Sigmoid colon (tissue), 7 donors: Measurements from ENCODE around the gene DHPS. TPM values are rescaled to one million over a fixed set of nuclear protein-coding genes. Genes with fewer than 3 reads are reported as not detected.

Source experiments
- DNase-seq: peaks from one replicate; pipeline ENCODE4 v3.0.0-alpha.2; 2019
- H3K27ac ChIP-seq, 4 donors: fragments of 200-600 bp; sonication (generic); one replicate each; pipeline ENCODE4 v1.5.1; 2016 to 2019; ENCODE audit warnings: mild to moderate bottlenecking in 1 of 4
- H3K27me3 ChIP-seq, 3 donors: fragments of 200-600 bp; sonication (generic); one replicate each; pipeline ENCODE4 v1.5.1; 2019; ENCODE audit warnings: mild to moderate bottlenecking in 1 of 3
- H3K36me3 ChIP-seq, 4 donors: fragments of 200-600 bp; sonication (generic); one replicate each; pipeline ENCODE4 v1.5.1; 2016 to 2019
- H3K4me1 ChIP-seq, 4 donors: fragments of 200-600 bp; sonication (generic); one replicate each; pipeline ENCODE4 v1.5.1; 2017 to 2019
- H3K4me3 ChIP-seq, 4 donors: fragments of 200-600 bp; sonication (generic); one replicate each; pipeline ENCODE4 v1.5.1; 2017 to 2019; ENCODE audit warnings: mild to moderate bottlenecking in 2 of 4, moderate library complexity in 1 of 4
- H3K9me3 ChIP-seq, 4 donors: fragments of 200-600 bp in 3 of 4; sonication (generic) in 3 of 4; one replicate each; pipeline versions ENCODE4 v1.5.1 to v1.6.1; 2013 to 2019
- EP300 ChIP-seq, 4 donors: sonication (generic); formaldehyde crosslinking; IDR thresholded peaks; one replicate each; pipeline ENCODE4 v1.6.1; 2017; ENCODE audit warnings: antibody characterized with exemption in 4 of 4
- POLR2A ChIP-seq, 2 donors: fragments of 450-650 bp; IDR thresholded peaks; one replicate each; pipeline ENCODE4 v1.6.1; 2016; ENCODE audit warnings: antibody characterized with exemption in 2 of 2, mild to moderate bottlenecking in 2 of 2, moderate library complexity in 2 of 2
- POLR2AphosphoS5 ChIP-seq, 4 donors: sonication (generic); formaldehyde crosslinking; IDR thresholded peaks; one replicate each; pipeline ENCODE4 v1.6.1; 2017; ENCODE audit warnings: antibody characterized with exemption in 4 of 4
- WGBS, 2 donors: extraction: QIAGEN DNeasy Blood & Tissue Kit; methylation state at CpG; one replicate each; pipeline ENCODE4 v1.1.7; 2013; 5-methylcytosine and 5-hydroxymethylcytosine counted together
- intact Hi-C: fragments of 100-400 bp; cut with DNase I; formaldehyde crosslinking; loops from one replicate; pipeline ENCODE4 v1.15.1; 2023
- polyA plus RNA-seq, 3 donors: library from polyadenylated mRNA; stranded (reverse); fragments of 200-250 nt; gene quantifications; one replicate each; pipeline ENCODE4 v1.2.3, GENCODE V29; 2013
- total RNA-seq, 4 donors: library from RNA; depleted of rRNA; stranded (reverse); fragments of >200 nt; gene quantifications; one replicate each; pipeline ENCODE4 v1.1.0, GENCODE V29; 2016
- TF ChIP-seq, protein P1 (sequence below), 4 experiments: fragments of 450-650 bp in 3 of 4; fragments of 200-600 bp in 1 of 4; IDR thresholded peaks; one replicate each; pipeline ENCODE4 v1.5.1; 2016 to 2019; ENCODE audit warnings: antibody characterized with exemption in 4 of 4, mild to moderate bottlenecking in 3 of 4, moderate library complexity in 2 of 4
- donor health status: healthy with polysubstance abuse.
- donor health status: Bipolar disorder and iron deficiency.
- donor health status: healthy.

DHPS gene
- total and polyA plus RNA-seq, 7 donors = 60.3 to 160 (median 105) TPM

DNA sequence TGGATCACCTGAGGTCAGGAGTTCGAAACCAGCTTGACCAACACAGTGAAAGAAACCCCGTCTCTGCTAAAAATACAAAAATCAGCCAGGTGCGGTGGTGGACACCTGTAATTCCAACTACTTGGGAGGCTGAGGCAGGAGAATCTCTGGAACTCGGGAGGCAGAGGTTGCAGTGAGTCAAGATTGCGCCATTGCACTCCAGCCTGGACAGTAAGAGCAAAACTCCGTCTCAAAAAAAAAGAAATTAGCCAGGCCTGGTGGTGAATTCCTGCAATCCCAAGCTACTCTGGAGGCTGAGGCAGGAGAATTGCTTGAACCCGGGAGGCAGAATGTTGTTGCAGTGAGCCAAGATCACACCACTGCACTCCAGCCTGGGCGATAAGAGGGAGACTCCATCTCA, 27.0 kb upstream of the DHPS start:
- H3K27me3 ChIP-seq = no peaks in the 10 kb centered on the region
- TF ChIP-seq, protein P1, sequence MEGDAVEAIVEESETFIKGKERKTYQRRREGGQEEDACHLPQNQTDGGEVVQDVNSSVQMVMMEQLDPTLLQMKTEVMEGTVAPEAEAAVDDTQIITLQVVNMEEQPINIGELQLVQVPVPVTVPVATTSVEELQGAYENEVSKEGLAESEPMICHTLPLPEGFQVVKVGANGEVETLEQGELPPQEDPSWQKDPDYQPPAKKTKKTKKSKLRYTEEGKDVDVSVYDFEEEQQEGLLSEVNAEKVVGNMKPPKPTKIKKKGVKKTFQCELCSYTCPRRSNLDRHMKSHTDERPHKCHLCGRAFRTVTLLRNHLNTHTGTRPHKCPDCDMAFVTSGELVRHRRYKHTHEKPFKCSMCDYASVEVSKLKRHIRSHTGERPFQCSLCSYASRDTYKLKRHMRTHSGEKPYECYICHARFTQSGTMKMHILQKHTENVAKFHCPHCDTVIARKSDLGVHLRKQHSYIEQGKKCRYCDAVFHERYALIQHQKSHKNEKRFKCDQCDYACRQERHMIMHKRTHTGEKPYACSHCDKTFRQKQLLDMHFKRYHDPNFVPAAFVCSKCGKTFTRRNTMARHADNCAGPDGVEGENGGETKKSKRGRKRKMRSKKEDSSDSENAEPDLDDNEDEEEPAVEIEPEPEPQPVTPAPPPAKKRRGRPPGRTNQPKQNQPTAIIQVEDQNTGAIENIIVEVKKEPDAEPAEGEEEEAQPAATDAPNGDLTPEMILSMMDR (IDR thresholded peaks at IDR 0.05) = no peak
- no peak for TF ChIP-seq POLR2AphosphoS5 (IDR thresholded peaks at IDR 0.05)
- no peak for TF ChIP-seq POLR2A (IDR thresholded peaks at IDR 0.05)
- no peak for TF ChIP-seq EP300 (IDR thresholded peaks at IDR 0.05)
- no peak overlapping the region for H3K27ac ChIP-seq
- intact Hi-C loops = no loop called here
- H3K4me1 ChIP-seq = no peaks in the 10 kb centered on the region
- 95 to 96% methylated on average over 8 of the region's 8 CpGs for WGBS, 2 donors
- H3K36me3 ChIP-seq = peaks cover 67 to 98% (median 77%) of the 10 kb centered on the region in 4 donors
- no peak overlapping the region for H3K4me3 ChIP-seq
- no peak for DNase-seq
- H3K9me3 ChIP-seq = no peaks in the 10 kb centered on the region

DNA sequence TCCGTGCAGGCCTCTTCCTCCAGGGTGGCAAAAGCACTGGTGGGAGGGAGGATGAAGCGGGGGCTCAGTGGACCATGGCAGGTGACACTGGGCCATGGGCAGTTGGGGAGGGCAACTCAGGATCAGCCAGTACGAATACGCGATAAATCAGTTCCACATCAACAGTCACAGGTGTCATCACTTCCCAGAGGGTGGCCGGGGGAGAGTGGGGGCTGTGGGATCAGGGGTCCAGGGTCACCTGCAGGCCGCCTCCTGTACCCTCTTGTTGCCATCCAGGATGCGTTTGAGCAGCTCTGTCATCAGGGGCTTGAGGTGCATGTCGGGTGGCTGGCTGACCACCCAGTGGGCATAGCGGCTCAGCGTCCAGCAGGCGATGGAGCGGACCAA, 24.6 kb upstream of the DHPS start:
- no peak for DNase-seq
- Histone ChIP-seq H3K9me3 (no peaks in the 10 kb centered on the region), H3K27me3 (no peaks in the 10 kb centered on the region), H3K4me1 (no peaks in the 10 kb centered on the region), H3K36me3 (peaks cover 80 to 100% (median 83%) of the 10 kb centered on the region in 4 donors), H3K27ac (no peak overlapping the region), H3K4me3 (no peak overlapping the region)
- WGBS, 2 donors = 96 to 97% methylated on average over 13 of the region's 13 CpGs
- intact Hi-C loops = no loop called here
- TF ChIP-seq POLR2AphosphoS5 (IDR thresholded peaks at IDR 0.05) (no peak), POLR2A (IDR thresholded peaks at IDR 0.05) (no peak), EP300 (IDR thresholded peaks at IDR 0.05) (no peak)
- TF ChIP-seq, protein P1 (IDR thresholded peaks at IDR 0.05) = no peak

DNA sequence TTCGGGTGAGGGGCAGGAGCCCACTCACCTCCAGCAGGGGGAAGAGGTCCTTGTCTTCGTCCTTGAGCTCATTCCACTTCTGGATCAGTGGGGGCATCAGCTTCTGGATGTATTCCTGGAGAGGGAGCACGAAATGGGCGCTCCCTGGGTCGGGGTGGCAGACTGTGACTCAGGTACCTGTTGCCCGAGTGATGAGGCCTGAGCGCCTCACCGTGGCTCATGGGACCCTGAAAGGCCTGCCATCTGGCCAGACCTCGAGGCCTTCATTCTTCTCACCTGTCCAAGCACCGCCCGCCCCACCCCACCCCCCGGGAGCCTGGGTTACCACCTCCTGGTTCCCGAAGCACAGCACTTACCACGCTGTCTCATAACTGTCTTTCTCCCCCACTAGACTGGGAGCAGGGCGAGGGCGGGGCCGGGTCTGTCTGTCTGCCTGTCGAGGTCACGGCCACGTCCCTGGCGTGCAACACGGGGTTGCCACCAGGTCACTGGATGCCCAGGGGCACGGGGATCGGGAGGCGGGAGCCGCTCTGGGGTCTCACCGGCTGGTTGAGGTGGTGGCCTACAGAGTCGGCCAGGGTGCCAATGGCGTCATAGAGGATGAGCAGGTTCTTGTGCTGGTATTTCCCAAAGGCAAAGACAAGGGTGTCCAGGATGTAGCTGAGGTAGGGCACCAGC, 24.1 kb upstream of the DHPS start:
- no peak overlapping the region for H3K27ac ChIP-seq
- 94 to 95% methylated on average over 29 of the region's 29 CpGs for WGBS, 2 donors
- no peaks in the 10 kb centered on the region for H3K9me3 ChIP-seq
- no peak overlapping the region for H3K4me3 ChIP-seq
- intact Hi-C loops = no loop called here
- no peaks in the 10 kb centered on the region for H3K27me3 ChIP-seq
- H3K36me3 ChIP-seq = peaks cover 80 to 100% (median 85%) of the 10 kb centered on the region in 4 donors
- DNase-seq = no peak
- no peaks in the 10 kb centered on the region for H3K4me1 ChIP-seq
- TF ChIP-seq, protein P1 (IDR thresholded peaks at IDR 0.05) = no peak
- TF ChIP-seq POLR2AphosphoS5 (IDR thresholded peaks at IDR 0.05) (no peak), POLR2A (IDR thresholded peaks at IDR 0.05) (no peak), EP300 (IDR thresholded peaks at IDR 0.05) (no peak)

DNA sequence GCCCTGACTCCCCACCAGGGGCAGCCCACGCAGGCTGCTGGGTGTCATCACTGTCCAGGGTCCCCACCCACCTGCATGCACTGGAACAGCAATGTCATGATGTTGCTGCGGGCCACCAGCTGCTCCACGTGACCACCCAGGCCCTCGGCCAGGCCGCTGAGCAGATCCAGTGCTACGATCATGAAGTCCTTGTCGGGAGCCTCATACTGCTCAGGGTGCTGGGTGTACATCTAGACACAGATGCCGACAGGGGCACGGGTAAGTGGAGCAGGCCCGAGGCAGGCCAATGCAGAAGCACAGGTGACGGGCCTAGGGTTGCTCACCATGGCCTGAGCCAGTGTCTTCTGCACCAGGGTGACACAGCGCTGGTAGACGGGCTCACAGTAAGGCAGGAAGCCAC, 23.5 kb upstream of the DHPS start:
- H3K4me3 ChIP-seq = no peak overlapping the region
- H3K9me3 ChIP-seq = no peaks in the 10 kb centered on the region
- TF ChIP-seq, protein P1 (IDR thresholded peaks at IDR 0.05) = no peak
- TF ChIP-seq POLR2A (IDR thresholded peaks at IDR 0.05) (no peak), EP300 (IDR thresholded peaks at IDR 0.05) (no peak), POLR2AphosphoS5 (IDR thresholded peaks at IDR 0.05) (no peak)
- H3K36me3 ChIP-seq = peaks cover 79 to 100% (median 81%) of the 10 kb centered on the region in 4 donors
- H3K4me1 ChIP-seq = no peaks in the 10 kb centered on the region
- H3K27me3 ChIP-seq = no peaks in the 10 kb centered on the region
- H3K27ac ChIP-seq = no peak overlapping the region
- DNase-seq = no peak
- 96 to 97% methylated on average over 13 of the region's 13 CpGs for WGBS, 2 donors
- intact Hi-C loops = no loop called here

DNA sequence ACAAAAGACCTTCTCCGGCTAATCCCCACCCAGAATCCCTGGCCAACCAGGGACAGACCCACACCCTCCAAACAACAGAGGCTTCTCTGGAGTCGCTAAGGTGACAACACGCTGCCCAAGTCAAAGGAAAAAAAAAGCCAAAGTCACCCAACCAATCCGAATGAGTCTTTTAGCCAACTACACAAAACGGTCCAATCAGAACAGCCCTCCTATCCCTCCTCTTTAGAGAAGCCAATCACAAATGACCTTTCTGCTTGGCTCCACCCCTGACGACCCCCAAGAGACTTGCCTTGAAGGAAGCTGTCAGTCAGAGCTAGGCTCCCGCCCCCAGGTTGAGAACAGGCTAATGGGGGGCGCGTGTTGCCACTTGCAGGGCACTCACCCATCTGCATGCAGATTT, 21.4 kb upstream of the DHPS start:
- no peaks in the 10 kb centered on the region for H3K9me3 ChIP-seq
- no peaks in the 10 kb centered on the region for H3K4me1 ChIP-seq
- intact Hi-C loops = no loop called here
- DNase-seq = no peak
- H3K27me3 ChIP-seq = no peaks in the 10 kb centered on the region
- no peak overlapping the region for H3K4me3 ChIP-seq
- WGBS, 2 donors = 74 to 87% methylated on average over 9 of the region's 9 CpGs
- H3K27ac ChIP-seq = no peak overlapping the region
- TF ChIP-seq EP300 (IDR thresholded peaks at IDR 0.05) (no peak), POLR2A (IDR thresholded peaks at IDR 0.05) (no peak), POLR2AphosphoS5 (IDR thresholded peaks at IDR 0.05) (no peak)
- TF ChIP-seq, protein P1 (IDR thresholded peaks at IDR 0.05) = no peak
- peaks cover 62 to 95% (median 74%) of the 10 kb centered on the region in 4 donors for H3K36me3 ChIP-seq
